Retinal pigment epithelial cell (primary cell): ENCODE measurements around the gene SDHA.
"Not testable (repeated sequence)": the region's sequence is repeated elsewhere in the genome, so short reads cannot be mapped to it uniquely, and the experiment has no call there.

Experiments
- DNase-seq: peaks from one replicate; pipeline ENCODE4 v3.0.0-alpha.2; 2010; ENCODE audit warnings: low read depth
- H3K4me3 ChIP-seq: 2 replicates; pipeline ENCODE4 v1.5.1; 2011; ENCODE audit warnings: mild to moderate bottlenecking, low read length, control low read depth, moderate library complexity
- TF ChIP-seq, protein P1 (sequence below): conservative IDR thresholded peaks from 2 replicates; pipeline ENCODE4 v1.5.1; 2011; ENCODE audit warnings: low read depth, low read length, control low read depth, inconsistent platforms

SDHA gene

DNA sequence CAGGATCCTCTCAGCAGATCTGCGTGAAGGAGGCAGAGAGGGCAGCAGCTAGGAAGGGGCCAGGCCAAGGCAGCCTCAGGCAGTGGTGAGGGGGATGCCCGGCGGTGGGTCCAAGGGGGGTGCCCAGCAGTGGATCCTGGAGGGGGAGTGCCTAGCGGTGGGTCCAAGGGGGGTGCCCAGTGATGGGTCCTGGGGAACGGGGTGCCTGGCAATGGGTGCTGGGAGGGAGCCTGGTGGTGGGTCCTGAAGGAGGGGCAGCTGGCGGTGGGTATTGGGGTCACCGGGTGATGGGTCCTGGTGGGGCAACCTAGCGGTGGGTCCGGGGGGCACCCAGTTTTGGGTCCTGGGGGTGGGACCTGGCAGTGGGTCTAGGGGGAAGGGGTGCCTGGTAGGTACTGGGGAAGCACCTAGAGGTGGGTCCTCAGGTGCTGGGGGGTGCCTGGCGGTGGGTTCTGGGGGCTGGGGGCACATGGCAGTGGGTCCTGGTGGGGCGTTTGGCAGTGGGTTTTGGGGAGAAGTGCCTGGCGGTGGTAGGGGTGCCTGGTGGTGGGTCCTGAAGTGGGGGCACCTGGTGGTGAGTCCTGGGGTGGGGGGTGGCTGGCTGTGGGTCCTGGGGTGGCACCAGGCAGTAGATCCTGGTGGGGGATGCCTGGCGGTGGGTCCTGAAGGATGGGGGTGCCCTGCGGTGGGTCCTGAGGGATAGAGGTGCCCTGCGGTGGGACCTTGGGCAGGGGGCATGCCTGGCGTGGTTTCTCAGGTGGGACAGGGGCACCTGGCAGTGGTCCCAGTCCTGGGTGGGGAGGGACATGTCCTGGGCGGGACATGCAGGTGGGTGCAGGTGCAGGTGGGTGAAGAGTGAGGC is 24.9 kb upstream of the SDHA start:
- no peak for DNase-seq
- TF ChIP-seq, protein P1, sequence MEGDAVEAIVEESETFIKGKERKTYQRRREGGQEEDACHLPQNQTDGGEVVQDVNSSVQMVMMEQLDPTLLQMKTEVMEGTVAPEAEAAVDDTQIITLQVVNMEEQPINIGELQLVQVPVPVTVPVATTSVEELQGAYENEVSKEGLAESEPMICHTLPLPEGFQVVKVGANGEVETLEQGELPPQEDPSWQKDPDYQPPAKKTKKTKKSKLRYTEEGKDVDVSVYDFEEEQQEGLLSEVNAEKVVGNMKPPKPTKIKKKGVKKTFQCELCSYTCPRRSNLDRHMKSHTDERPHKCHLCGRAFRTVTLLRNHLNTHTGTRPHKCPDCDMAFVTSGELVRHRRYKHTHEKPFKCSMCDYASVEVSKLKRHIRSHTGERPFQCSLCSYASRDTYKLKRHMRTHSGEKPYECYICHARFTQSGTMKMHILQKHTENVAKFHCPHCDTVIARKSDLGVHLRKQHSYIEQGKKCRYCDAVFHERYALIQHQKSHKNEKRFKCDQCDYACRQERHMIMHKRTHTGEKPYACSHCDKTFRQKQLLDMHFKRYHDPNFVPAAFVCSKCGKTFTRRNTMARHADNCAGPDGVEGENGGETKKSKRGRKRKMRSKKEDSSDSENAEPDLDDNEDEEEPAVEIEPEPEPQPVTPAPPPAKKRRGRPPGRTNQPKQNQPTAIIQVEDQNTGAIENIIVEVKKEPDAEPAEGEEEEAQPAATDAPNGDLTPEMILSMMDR: no peak
- no peak overlapping the region for H3K4me3 ChIP-seq

DNA sequence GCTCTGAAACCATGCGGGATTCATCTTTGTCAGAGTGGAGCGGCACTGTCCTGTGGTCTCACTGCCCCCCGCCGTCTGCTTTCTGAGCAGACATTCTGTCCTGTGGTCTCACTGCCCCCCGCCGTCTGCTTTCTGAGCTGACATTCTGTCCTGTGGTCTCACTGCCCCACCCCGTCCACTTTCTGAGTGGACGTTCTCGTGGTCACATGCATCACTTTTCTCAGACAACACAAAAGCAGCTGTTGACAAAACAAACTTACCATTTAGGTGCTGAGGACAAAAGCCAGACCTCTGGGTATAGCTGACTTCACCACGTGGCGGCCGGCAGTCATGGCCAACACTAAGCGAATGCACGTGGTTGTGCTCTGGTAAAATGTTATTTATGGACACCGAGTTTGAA is 24.0 kb upstream of the SDHA start:
- no peak for DNase-seq
- TF ChIP-seq, protein P1: no peak
- no peak overlapping the region for H3K4me3 ChIP-seq

DNA sequence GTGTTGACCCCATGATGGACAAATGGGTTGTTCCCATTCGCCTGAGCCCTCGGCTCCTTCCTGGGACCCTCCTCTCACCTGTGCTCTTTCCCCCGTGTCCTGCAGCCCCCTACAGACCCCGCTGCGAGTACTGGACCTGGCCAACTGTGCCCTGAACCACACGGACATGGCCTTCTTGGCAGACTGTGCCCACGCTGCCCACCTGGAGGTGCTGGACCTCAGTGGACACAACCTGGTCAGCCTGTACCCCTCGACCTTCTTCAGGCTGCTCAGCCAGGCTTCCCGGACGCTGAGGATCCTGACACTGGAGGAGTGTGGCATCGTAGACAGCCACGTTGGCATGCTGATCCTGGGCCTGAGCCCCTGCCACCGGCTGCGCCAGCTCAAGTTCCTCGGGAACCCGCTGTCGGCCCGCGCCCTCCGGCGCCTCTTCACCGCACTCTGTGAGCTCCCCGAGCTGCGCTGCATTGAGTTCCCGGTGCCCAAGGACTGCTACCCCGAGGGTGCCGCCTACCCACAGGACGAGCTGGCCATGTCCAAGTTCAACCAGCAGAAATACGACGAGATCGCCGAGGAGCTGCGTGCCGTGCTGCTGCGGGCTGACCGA is 23.4 kb upstream of the SDHA start:
- no peak for DNase-seq
- H3K4me3 ChIP-seq: no peak overlapping the region
- TF ChIP-seq, protein P1: no peak

DNA sequence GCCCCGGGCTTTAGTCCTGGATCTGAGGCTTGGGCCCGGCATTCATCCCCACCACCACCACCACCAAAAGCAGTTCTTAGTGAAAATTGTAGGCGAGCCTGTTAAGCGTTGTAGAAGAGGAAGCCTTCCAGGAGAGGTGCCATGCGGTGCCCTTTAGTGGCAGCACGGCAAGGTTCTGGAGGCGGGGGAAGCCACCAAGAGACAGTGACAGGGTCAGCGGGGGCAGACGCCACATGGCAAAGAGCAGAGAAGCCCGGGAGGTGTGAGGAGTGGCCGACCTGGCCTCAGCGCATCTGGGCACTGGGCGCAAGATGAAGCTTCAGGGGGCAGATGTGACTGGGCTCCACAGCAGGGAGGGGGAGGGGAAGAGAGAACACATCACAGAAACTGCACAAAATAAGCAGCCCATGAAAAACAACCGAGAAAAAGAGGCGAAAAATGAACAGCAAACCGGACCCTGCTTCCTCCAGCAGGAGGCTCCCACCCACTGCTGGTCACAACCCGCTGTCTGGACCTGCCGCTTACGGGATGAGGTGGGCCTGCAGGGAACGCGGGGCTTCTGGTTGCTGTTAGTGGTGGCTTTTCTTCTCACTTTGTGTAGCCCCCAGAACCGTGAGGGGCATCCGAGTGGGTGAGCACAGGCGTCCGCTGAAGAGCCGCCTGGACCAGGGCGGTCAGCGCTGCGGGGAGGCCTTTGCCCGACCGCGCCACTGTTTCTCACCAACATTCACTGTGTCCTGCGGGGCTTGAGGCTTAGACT is 22.5 kb upstream of the SDHA start:
- no peak overlapping the region for H3K4me3 ChIP-seq
- TF ChIP-seq, protein P1: peak; percentile 34
- DNase-seq: no peak

DNA sequence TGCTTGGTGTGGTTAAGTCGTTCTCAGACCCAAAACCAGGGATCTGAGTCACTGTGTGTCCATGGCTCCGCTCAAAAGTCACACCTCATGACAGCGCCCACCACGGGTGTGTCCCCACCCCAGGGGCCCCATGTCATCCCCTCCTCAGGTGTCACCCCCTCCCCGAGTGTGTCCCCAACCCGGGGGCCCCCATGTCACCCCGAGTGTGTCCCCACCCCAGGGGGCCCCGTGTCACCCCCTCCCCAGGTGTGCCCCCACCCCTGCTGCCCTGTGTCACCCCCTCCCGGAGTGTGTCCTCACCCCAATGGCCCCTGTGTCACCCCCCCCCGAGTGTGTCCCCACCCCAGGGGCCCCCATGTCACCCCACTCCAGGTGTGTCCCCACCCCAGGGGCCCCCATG is 21.8 kb upstream of the SDHA start:
- H3K4me3 ChIP-seq: no peak overlapping the region
- no peak for DNase-seq
- TF ChIP-seq, protein P1: no peak

DNA sequence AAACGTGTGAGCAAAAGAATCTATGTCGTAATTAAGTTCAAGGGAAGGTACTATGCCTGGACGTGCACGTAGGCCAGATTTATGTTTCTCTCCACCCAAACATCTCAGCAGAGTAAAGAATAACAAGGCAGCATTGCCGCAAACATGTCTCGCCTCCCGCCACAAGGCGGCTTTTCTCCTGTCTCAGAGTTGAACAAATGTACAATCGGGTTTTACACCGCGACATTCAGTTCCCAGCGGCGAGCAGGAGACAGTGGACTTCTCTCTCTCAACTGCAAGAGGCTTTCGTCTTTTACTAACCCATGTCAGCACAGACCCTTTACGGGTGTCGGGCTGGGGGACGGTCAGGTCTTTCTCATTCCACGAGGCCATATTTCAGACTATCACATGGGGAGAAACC is 21.1 kb upstream of the SDHA start:
- H3K4me3 ChIP-seq, DNase-seq: not testable (repeated sequence)
- TF ChIP-seq, protein P1: peak; percentile 17
